CMK (cell line): ENCODE data around the gene TNFRSF4.
"Not testable (repeated sequence)": the region's sequence is repeated elsewhere in the genome, so short reads cannot be mapped to it uniquely, and the experiment has no call there.

Experiments used
- DNase-seq: peaks from one replicate; pipeline ENCODE4 v3.0.0-alpha.2; 2010; ENCODE audit warnings: low read depth

Gene TNFRSF4

DNA sequence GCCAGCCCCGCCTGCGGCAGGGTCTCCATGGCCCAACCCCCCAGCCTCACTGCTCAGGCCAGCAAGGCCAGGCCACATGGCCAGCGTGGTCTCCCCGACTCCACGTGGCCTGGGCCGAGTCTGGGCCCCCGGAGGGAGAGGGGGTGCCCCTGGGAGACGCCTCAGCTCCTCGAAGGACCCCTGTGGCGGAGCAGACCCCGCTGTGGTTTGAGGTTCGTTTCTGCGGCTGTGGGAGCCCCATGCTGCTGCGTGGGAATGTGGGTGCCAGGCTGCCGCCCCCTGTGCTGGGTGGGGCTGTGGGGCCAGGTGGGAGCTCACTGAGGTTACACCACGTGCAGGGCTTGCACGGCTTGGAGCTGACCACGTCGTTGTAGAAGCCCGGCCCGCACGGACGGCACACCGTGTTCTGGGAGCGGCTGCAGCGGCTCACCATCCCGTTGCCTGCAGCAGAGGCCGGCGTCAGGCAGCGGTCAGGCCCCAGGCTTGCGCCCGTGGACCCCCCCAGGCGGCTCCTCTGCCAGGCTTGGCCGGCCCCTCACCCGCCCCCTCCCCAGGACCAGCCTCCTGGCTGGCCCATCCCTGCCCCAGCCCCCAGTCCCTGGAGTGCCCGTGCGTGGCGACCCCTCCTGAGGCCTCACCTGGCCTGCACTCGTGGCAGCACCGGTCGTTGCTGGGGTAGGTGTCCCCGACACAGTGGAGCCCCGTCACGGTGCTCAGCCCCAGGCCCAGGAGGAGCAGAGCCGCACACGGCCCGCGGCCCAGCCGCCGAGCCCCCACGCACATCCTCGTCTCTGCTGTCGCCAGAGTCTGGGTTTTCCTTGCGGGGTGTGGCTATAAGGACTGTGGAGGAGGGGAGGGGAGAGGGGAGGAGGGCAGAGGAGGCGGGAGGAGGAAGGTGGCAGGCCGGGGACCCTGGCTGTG, at the start of gene TNFRSF4:
Gene TNFRSF4, minus strand, starts transcription at position 809 of the 921 bp plus-strand sequence. Its CDS starts 26 bp downstream, at position 783.
- DNase-seq = no peak

DNA sequence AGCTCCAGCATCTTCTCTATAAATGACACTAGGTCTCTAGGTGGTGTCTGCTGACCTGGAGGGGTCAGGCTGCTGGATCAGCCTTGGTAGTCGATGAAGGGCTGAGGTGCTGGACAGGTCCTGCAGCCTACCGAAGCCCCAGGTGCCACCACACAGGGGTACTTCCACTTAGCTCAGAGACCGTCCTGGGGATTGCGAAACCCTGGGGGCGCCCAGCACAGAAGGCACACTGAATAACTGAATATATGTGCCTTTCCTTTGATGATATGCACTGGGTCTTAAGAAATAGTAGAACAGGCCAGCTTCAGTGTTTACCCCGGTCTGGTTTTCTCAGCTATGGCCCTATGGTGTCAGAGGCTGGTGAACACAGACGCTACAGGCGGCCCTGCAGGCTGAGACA, 48.8 kb upstream of the TNFRSF4 start:
- no peak for DNase-seq

DNA sequence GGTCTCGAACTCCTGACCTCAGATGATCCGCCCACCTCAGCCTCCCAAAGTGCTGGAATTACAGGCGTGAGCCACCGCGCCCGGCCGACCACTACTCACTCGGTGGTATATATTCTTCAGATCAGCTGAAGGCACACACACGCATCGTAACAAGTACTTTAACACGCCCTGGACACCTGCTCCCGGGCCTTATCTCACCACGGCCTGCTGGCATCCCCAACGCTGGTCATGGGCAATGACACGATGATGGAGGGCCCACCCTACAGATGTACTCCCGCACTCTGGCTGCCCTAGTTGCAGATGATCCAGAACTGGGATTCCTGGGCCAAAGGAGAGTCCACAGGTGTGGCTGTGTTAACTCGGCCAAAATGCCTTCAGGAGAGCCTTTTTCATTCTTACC, 48.1 kb upstream of the TNFRSF4 start:
- DNase-seq = no peak

DNA sequence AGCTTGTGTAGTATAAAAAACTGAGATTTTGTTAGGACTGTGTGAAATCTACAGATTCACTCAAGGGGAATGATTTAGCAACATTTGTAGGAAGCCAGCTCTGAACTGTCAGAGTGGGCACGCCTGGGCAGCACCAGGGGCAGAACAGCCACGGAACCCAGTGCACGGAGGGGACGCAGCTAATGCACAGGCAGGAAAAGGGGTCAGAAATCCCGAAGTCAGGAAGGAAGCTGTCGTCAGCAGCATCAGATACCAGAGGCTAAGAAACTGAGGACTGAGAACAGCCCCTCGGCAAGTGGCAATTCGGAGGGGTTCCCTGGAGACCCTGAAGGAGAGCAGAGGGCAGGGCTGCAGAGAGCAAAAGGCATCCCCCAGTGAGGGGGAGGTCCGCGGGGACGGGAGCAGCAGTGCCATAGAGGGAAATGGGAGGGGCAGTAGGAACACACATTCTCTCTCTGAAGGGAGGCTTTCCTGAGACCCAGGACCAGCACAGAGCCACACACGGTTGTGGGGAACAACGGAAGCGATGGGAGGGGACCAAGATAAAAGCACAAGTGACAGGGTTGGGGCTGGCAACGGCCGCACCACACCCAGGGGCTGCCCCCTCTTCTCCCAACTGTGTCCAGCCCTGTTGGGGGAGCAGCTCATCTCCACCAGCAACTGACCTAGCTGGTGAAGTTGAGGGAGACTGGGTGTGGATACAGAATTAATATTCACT, 47.0 kb upstream of the TNFRSF4 start:
- DNase-seq = peak; percentile 77

DNA sequence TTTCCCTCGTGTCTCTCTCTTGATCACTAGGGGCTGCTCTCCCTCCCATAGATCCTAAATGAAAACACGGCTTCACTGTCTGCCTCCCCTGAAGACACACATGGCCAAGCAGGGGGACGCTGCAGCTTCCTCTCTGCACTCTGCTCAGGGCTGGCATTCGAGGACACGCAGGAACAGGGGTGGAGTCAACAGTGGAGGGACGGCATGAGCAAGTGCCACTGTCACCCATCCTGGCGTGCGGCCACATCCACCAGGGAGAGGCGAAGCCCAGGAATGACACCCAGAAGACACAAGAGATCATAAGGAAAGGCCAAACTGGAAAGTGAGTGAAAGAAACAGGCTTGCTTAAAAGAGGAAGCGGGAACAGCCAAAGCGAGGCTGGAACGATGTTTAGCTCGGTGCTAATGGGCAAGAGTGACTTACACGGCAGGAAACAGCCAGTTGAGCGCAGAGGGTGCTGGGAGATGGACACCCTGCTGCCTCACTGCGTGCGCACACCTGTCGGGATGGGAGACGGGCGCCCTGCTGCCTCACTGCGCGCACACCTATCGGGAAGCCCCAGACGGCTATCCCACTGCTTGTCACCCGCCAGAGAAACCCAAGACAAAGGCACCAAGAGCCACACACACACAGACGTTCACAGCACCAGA, 46.1 kb upstream of the TNFRSF4 start:
- peak; percentile 49 for DNase-seq

DNA sequence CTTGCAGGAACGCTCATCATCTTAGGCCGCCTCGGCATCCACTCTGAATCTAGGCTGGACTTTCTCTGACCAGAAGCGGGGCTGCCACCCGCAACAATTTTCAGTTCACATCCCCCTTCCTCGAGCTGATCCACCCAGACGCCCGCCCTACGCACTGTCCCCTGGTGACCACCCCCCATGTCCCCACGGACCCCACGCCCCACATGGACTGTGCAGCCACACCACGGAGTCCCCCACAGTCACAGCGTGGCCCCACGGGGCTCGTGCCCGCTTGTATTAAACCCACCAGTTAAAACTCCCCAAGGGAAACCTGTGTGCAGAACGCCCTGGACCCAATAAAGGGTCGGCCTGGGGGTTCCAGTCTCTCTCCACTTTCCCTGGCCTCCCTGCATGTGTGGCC, 45.6 kb upstream of the TNFRSF4 start:
- DNase-seq = no peak

DNA sequence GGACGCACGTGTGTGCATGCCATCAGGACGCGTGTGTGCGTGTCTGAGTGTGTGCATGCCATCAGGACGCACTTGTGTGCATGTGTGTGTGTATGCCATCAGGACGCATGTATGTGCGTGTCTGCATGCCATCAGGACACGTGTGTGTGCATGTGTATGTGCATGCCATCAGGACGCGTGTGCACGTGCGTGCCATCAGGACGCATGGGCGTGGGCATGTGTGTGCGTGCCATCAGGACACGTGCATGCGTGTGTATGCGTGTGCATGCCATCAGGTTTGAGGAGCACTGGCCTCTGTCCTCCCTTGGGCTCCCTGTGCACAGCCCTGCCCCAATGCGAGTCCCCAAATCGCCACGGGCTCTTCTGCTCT, 45.2 kb upstream of the TNFRSF4 start:
- no peak for DNase-seq

DNA sequence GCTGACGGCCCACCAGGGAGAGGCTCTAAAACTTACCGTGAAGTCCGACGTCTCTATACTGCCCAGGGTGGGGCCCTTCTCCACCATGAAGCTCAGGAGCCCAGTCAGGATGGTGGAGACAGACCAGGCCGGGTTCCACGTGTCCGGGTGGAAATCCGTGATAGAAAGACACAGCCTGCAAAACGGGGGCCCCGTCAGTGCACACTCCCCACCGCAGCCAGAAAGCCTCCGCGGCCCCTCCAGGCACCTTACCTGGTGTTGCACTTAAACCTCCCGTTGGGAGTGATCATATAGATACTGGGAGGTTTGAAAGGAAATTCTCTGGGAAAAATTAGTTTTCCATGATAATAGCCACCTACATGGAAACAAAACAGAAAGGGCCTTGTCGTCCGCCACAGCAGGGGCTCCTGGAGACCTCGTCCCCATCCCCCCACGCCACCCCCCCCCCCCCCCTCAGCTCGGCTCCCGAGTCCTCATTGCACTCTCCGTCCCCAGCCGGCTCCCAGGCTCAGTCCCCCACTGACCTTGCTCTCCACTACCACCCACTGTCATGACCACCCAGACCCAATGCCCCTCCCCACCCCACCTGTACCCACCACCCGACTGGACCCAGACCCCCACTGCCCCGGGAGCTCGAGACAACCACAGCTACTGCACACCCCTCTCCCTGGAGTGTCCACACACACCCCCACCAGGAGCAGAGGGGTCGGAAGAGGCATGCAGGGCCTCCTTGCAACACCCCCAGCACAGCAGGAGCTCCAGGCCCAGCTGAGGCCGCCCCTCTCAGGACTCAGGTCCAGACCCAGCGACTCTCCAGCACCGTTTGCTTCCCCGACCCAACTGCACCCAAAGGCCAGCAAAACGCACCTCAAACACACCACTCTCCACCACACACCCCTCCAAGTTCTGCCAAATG, 43.3 kb upstream of the TNFRSF4 start:
- DNase-seq = no peak

DNA sequence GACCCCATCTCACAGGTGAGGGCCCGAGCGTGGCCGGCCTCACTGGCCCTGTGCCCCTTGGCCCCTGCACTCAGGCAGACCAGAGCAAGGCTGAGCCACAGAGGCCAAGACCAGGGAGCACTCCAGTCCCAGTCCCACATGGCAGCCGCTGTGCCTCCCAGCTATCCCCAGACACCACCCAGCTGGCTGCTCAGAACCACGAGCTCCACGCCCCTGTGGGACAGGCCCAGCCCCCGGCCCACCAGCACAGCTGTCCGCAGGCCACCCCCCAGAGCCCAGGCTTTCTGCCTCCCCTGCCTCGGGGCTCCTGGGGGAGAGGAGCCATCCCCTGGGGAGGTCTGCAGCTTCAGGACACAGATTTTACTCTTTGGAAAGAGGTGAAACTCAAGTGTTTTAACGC, 41.7 kb upstream of the TNFRSF4 start:
- DNase-seq = no peak

DNA sequence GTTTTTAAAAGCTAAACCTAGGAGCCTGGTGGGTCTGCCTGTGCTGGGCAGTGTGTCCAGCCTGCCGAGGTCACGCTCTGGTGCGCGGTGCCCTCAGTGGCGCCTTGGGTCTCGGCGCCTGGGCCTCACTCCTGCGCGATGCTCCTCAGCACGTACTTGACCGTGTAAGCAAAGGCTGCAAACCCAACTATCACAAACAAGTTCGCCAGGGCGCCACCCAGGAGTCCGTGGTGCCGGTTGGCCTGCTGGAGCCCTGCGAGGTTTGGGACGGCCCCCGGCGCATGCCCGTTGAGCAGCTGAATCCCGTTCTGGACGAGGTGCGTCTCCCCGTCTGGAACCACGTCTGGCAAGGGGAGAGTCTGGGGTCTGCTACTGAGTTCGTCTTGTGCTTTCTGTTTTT, 41.1 kb upstream of the TNFRSF4 start:
- DNase-seq = no peak

DNA sequence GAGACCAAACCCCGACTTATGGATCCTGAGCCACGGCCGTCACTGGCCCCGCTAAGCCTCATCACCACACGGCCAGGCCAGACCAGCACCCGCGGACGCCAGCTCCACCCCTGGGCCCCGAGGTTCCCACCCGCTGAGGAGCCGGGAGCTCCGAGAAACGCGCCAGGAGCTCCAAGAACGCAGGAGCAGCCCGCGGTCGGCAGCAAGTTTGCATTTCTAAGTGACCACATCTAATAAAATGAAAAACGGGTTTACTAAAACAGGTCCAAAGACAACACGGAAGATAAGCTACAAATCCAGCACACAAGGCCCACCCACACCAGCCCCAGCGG, 40.7 kb upstream of the TNFRSF4 start:
- no peak for DNase-seq

DNA sequence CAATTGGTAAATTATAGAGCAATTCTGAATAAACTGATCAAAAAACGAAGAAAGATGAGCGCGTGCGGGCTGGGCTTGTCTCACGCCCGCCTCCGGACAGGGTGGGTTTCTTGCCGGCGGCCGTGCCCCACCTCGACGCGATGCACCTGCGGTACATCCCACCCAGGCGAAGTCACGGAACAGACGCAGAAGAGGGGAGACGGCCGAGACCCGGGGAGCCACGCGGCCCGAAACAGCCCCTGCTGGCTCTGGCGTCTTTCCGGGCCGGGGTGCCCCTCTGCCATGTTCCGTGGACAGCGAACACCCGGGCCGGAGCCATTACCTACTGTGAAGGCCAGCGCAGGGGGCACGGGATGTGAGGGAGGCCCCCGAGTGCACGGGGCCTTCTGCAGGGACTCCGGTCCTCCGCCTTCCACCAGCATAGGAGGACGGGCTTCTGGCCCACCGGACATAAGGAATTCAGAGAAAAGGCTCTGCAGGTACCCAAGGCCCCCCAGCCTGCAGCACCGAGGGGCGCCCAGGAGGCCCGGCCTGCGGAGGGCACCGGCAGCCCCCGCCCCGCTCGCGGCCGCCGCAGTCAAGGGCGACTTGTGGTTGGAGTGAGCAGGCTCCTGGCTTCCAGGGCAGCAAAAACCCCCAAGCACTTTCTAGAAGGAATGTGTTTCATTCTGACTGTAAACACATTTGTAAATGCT, 40.2 kb upstream of the TNFRSF4 start:
- DNase-seq = no peak

DNA sequence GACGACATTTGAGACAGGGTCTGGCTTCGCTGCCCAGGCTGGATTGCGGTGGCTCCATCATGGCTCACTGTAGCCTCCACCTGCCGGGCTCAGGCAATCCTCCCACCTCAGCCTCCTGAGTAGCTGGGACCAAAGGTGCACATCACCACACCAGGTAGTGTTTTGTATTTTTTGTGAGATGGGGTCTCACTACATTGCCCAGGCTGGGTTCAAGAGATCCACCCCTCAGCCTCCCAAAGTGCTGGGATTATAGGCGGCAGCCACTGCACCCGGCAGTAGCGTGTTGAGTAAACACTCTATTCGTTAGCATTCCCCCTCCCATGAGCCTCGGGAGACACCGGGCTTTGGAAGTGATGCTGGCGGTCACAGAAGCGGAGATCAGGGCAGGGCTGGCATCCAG, 39.4 kb upstream of the TNFRSF4 start:
- DNase-seq = no peak

DNA sequence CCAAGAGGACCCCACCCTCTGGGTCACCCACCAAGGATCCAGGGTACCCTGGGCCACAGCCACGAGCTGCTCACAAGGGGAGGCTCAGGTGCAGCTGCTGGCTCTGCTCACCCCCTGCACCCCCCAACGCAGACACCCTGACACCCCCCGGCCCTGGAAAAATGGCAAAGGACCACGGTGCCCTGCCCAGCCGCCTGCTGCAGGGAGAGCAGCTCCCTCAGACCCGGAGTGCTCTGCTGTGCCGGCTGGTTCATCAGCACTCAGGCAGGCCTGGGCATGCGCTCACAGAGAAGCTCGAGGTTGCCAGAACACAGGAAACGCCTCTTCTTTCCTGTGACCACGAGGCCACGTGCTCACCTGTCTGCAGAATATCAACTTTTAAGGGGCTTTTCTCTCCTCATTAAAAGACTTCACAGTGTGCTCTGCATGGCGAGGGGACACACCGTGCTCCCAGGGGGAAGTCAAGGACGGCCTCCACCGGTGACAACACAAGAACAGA, 36.9 kb upstream of the TNFRSF4 start:
- DNase-seq = no peak

DNA sequence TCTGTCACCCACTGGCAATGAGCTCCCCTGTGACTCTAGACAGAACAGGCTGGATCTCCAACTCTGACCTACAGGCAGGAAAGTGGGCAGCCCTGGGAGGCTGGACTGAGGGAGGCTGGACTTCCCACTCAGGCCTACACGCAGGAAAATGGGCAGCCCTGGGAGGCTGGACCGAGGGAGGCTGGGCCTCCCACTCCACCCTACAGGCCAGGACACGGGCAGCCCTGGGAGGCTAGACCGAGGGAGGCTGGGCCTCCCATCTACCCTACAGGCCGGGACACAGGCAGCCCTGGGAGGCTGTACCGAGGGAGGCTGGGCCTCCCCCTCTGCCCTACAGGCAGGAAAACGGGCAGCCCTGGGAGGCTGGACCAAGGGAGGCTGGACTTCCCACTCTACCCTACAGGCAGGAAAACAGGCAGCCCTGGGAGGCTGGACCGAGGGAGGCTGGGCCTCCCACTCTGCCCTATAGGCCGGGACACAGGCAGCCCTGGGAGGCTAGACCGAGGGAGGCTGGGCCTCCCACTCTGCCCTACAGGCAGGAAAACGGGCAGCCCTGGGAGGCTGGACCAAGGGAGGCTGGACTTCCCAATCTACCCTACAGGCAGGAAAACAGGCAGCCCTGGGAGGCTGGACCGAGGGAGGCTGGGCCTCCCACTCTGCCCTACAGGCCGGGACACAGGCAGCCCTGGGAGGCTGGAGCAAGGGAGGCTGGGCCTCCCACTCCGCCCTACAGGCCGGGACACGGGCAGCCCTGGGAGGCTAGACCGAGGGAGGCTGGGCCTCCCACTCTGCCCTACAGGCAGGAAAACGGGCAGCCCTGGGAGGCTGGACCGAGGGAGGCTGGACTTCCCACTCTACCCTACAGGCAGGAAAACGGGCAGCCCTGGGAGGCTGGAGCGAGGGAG, 34.3 kb upstream of the TNFRSF4 start:
- DNase-seq = not testable (repeated sequence)

DNA sequence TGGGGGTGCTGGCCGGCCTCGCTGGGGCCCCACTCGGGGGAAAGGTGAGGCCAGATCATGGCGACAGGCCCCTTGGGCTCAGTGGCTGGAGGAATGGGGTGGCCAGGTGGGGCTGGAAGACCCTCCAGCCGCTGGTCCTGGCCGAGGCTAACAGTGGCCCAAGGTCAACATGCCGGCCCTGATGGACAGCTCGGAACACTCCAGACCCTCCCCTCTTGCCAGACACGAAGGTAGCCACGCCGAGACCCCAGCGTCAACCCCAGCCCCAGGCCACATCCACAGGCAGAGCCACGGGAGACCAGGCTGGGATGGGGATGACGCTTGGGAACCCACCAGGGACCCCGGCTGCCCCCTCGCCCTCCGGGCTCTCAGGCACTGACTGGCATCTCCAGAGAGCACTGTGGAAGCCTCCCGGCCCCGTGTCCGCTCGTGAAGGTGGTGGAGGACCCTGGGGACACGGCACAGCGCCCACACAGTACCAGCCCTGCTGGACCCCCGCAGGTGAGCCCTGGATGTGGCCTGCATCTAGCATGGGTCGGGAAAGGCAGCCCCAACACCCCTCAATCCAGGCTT, 33.5 kb upstream of the TNFRSF4 start:
- DNase-seq = no peak

DNA sequence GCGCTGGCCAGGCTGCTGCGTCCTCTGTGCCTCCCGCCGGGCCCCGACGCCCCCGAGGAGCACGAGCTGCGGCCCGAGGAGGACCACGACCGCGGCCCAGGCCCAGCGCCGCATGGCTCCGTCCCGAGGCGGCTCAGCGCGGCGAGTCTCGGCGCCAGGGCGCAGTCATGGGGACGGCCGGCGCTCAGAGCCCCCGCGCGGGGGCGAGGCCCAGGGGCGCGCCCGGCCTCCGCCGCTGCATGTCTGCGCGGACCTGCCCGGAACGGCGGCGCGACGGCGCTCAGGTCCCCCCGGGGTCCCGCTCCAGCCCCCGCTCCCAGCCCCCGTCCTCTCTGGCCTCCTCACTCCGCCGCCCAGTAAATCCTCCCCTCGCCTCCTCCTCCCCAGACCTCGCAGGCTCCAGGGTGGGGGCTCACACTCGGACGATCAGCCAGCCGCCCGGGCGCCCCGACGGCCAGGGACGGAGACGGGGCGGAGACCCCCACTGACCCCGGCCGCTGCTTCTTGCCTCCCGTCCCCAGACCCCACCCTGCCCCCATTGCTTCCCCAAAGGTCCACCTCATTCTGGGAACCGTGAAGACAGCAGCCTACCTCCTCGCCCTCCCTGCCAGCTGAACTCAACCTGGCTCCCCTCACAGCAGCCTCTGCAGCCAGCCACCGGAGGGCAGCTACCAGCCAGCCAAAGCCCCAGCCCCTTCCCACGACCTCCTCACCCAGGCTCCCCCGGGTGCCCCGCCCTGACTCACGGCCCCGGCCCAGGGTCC, 32.8 kb upstream of the TNFRSF4 start, which contains the start of gene C1QTNF12:
Gene C1QTNF12, minus strand, starts transcription at position 146 of the 764 bp plus-strand sequence. Its CDS starts 32 bp downstream, at position 114.
- DNase-seq = no peak

DNA sequence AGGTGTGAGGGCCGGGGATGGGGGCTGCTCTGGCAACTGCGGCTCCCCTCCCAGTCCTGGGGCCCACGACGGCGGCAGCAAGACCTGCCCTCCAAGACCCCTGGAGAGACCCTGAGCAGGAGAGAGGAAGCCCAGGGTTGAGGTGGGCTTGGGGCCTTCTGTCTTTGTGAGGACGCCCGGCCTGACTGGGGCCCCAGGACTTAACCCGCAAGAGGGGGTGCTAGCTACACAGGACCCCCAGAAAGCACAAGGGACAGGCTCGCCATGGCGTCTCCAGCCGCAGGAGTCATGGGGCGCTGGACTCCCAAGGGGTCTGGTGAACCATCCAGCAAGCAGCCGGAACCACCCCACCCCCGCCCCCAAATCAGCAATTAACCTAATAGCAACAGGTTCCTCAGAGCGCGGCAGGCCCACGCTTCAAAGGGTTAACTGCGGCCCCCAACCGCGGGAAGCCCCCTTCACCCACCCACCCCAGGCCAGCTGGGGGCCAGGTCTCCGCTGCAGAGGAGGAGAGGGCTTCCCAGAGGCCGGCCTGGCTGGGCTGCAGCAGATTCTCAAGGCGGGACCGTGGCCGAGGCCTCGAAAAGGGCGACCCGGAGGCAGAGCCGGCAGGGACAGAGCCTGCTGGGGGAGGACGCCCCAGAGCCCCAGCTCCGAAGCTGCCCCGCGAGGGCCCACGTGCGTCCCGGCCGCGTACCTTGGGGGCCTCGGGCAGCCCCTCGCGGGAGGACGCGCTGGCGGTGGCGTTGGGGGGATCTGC, 32.0 kb upstream of the TNFRSF4 start:
- DNase-seq = no peak
